Hepatocyte (in vitro differentiated cells): Measurements from ENCODE around the gene PTPRM. TPM values are rescaled to one million over a fixed set of nuclear protein-coding genes. Genes with fewer than 3 reads are reported as not detected.

ENCODE experiments used
- DNase-seq: peaks from one replicate; pipeline ENCODE4 v3.0.0-alpha.2; 2016; ENCODE audit warnings: low spot score
- H2AFZ ChIP-seq: fragments of 200-600 bp; sonication (generic); 2 replicates; pipeline ENCODE4 v1.6.0; 2016; ENCODE audit warnings: antibody characterized with exemption, mild to moderate bottlenecking
- H3K27ac ChIP-seq: fragments of 200-600 bp; sonication (generic); 2 replicates; pipeline ENCODE4 v1.5.1; 2016; ENCODE audit warnings: mild to moderate bottlenecking
- H3K27me3 ChIP-seq: fragments of 200-600 bp; sonication (generic); 2 replicates; pipeline ENCODE4 v1.6.1; 2016
- H3K36me3 ChIP-seq: fragments of 200-600 bp; sonication (generic); replicated peaks from 2 replicates; pipeline ENCODE4 v1.5.1; 2016; ENCODE audit warnings: low read depth; ENCODE audit not compliant: insufficient read depth
- H3K4me1 ChIP-seq: fragments of 200-600 bp; sonication (generic); 2 replicates; pipeline ENCODE4 v1.5.1; 2016; ENCODE audit warnings: mild to moderate bottlenecking, moderate library complexity; ENCODE audit not compliant: insufficient read depth
- H3K4me2 ChIP-seq: fragments of 200-600 bp; sonication (generic); 2 replicates; pipeline ENCODE4 v1.6.0; 2016
- H3K4me3 ChIP-seq: fragments of 200-600 bp; sonication (generic); 2 replicates; pipeline ENCODE4 v1.5.1; 2016; ENCODE audit warnings: mild to moderate bottlenecking
- H3K79me2 ChIP-seq: fragments of 200-600 bp; sonication (generic); 2 replicates; pipeline ENCODE4 v1.6.0; 2017; ENCODE audit warnings: mild to moderate bottlenecking
- H3K9me2 ChIP-seq: fragments of 200-600 bp; sonication (generic); replicated peaks from 2 replicates; pipeline ENCODE4 v1.6.0; 2017; ENCODE audit warnings: mild to moderate bottlenecking; ENCODE audit not compliant: insufficient read depth
- H3K9me3 ChIP-seq: fragments of 200-600 bp; sonication (generic); 2 replicates; pipeline ENCODE4 v1.5.1; 2016; ENCODE audit warnings: low read depth, mild to moderate bottlenecking
- H4K20me1 ChIP-seq: fragments of 200-600 bp; sonication (generic); 2 replicates; pipeline ENCODE4 v1.6.0; 2016; ENCODE audit warnings: mild to moderate bottlenecking; ENCODE audit not compliant: insufficient read depth, poor library complexity, severe bottlenecking
- CTCF ChIP-seq: fragments of 200-600 bp; sonication (generic); IDR thresholded peaks from 2 replicates; pipeline ENCODE4 v1.5.1; 2016; ENCODE audit warnings: antibody characterized with exemption, mild to moderate bottlenecking; ENCODE audit not compliant: poor library complexity
- EZH2 ChIP-seq: fragments of 200-600 bp; sonication (generic); IDR thresholded peaks from 2 replicates; pipeline ENCODE4 v1.6.1; 2016; ENCODE audit warnings: antibody characterized with exemption, mild to moderate bottlenecking, borderline replicate concordance
- EZH2phosphoT487 ChIP-seq: fragments of 200-600 bp; sonication (generic); IDR thresholded peaks from one replicate; pipeline ENCODE4 v1.6.1; 2018; ENCODE audit warnings: antibody characterized with exemption, mild to moderate bottlenecking, low read depth, moderate library complexity; ENCODE audit not compliant: unreplicated experiment, severe bottlenecking
- WGBS: methylation state at CpG from one replicate; pipeline ENCODE4 v1.1.6; 2016; ENCODE audit warnings: low lambda C conversion rate; ENCODE audit errors: missing lambda C conversion rate; 5-methylcytosine and 5-hydroxymethylcytosine counted together
- polyA plus RNA-seq: library from polyadenylated mRNA; unstranded; fragments of >200 nt; fragmentation: Nextera tagmentation; extraction: Ambion mirVana; gene quantifications from 2 replicates; pipeline ENCODE4 v1.2.1, GENCODE V29; 2016
- total RNA-seq: library from RNA; depleted of rRNA; stranded (reverse); fragments of >200 nt; gene quantifications from 2 replicates; pipeline ENCODE4 v1.2.3, GENCODE V29; 2014

The PTPRM gene
- total and polyA plus RNA-seq, 2 experiments from 2014 or later = 26.1 to 47.4 TPM

- H2AFZ ChIP-seq = no peak overlapping the region
- TF ChIP-seq CTCF (no peak), EZH2 (no peak), EZH2phosphoT487 (no peak)
- no peak overlapping the region for H3K27ac ChIP-seq
- H3K9me3 ChIP-seq = no peaks in the 10 kb centered on the region
- H3K4me1 ChIP-seq = no peaks in the 10 kb centered on the region
- no peak for DNase-seq
- no peak overlapping the region for H3K4me3 ChIP-seq
- H4K20me1 ChIP-seq = no peaks in the 10 kb centered on the region
- H3K9me2 ChIP-seq = no peaks in the 10 kb centered on the region
- no peak overlapping the region for H3K4me2 ChIP-seq
- H3K79me2 ChIP-seq = peaks cover 2% of the 10 kb centered on the region
- no peaks in the 10 kb centered on the region for H3K27me3 ChIP-seq
- WGBS = 74% methylated on average over 4 of the region's 4 CpGs
- H3K36me3 ChIP-seq = no peaks in the 10 kb centered on the region
These were observed 476.9 kb downstream of the PTPRM start for GRCh38 chr18:8044004-8044403.

- no peak overlapping the region for H2AFZ ChIP-seq
- no peaks in the 10 kb centered on the region for H3K36me3 ChIP-seq
- no peaks in the 10 kb centered on the region for H3K27me3 ChIP-seq
- peaks cover 2% of the 10 kb centered on the region for H3K79me2 ChIP-seq
- WGBS = 95% methylated on average over 8 of the region's 8 CpGs
- TF ChIP-seq EZH2phosphoT487 (no peak), CTCF (no peak), EZH2 (no peak)
- no peaks in the 10 kb centered on the region for H3K9me2 ChIP-seq
- H4K20me1 ChIP-seq = no peaks in the 10 kb centered on the region
- no peak for DNase-seq
- H3K4me1 ChIP-seq = no peaks in the 10 kb centered on the region
- no peak overlapping the region for H3K27ac ChIP-seq
- no peak overlapping the region for H3K4me2 ChIP-seq
- H3K9me3 ChIP-seq = no peaks in the 10 kb centered on the region
- no peak overlapping the region for H3K4me3 ChIP-seq
These were observed 478.2 kb downstream of the PTPRM start for GRCh38 chr18:8045160-8045883.

- no peak for TF ChIP-seq EZH2phosphoT487
- TF ChIP-seq CTCF = no peak
- TF ChIP-seq EZH2 = no peak
- WGBS = 91% methylated on average over 8 of the region's 8 CpGs
- H3K79me2 ChIP-seq = peaks cover 2% of the 10 kb centered on the region
These were observed 478.8 kb downstream of the PTPRM start for GRCh38 chr18:8045884-8046281.

More at GRCh38 chr18:8045884-8046281, 478.8 kb downstream of the PTPRM start:
- Histone ChIP-seq H3K27me3 (no peaks in the 10 kb centered on the region), H3K9me3 (no peaks in the 10 kb centered on the region), H3K4me1 (no peaks in the 10 kb centered on the region), H3K36me3 (no peaks in the 10 kb centered on the region), H3K27ac (no peak overlapping the region), H3K4me3 (no peak overlapping the region), H3K9me2 (no peaks in the 10 kb centered on the region), H2AFZ (no peak overlapping the region), H4K20me1 (no peaks in the 10 kb centered on the region), H3K4me2 (no peak overlapping the region)
- no peak for DNase-seq
